HFFc6 (cell line): ENCODE results near the gene TSKS. TPM values are rescaled to one million over a fixed set of nuclear protein-coding genes. Genes with fewer than 3 reads are reported as not detected.

Experiments
- DNase-seq: peaks from one replicate; pipeline ENCODE4 v3.0.0-alpha.2; 2018
- H3K27ac Mint-ChIP-seq: 2 replicates; pipeline ENCODE4 v1.8.0; 2020; ENCODE audit warnings: mild to moderate bottlenecking, mixed read lengths
- H3K27me3 Mint-ChIP-seq: 2 replicates; pipeline ENCODE4 v1.8.0; 2021; ENCODE audit warnings: mild to moderate bottlenecking, moderate library complexity, mixed read lengths; ENCODE audit not compliant: insufficient read depth
- H3K36me3 Mint-ChIP-seq: 2 replicates; pipeline ENCODE4 v1.8.0; 2021; ENCODE audit warnings: low read depth, mixed read lengths
- H3K4me1 Mint-ChIP-seq: 2 replicates; pipeline ENCODE4 v1.8.0; 2020; ENCODE audit warnings: low read depth, mixed read lengths
- H3K4me3 Mint-ChIP-seq: 2 replicates; pipeline ENCODE4 v1.8.0; 2020; ENCODE audit warnings: mild to moderate bottlenecking, moderate library complexity, mixed read lengths
- H3K9me3 Mint-ChIP-seq: 2 replicates; pipeline ENCODE4 v1.8.0; 2020; ENCODE audit warnings: mild to moderate bottlenecking, mixed read lengths
- CTCF ChIP-seq: fragments of 200-600 bp; sonication (generic); IDR thresholded peaks from 2 replicates; pipeline ENCODE4 v1.5.0; 2021; ENCODE audit warnings: antibody characterized with exemption, mild to moderate bottlenecking
- total RNA-seq, 6 experiments: library from RNA; stranded (reverse); fragmentation: NEBNext Ultra II Directional; extraction: Animal tissue kit (Norgen Biotek cat#: 25700); gene quantifications; 2 replicates in 1 of 6; 3 replicates in 5 of 6; pipeline ENCODE4 v1.2.3, GENCODE V29; 2021

Gene TSKS
- total RNA-seq, 6 experiments from 2014 or later: not detected

- no peak for DNase-seq
- Mint-ChIP-seq H3K36me3 (peaks cover 32% of the 10 kb centered on the region), H3K27ac (no peak overlapping the region), H3K27me3 (peaks cover 6% of the 10 kb centered on the region), H3K4me1 (peaks cover 22% of the 10 kb centered on the region), H3K4me3 (no peak overlapping the region), H3K9me3 (no peaks in the 10 kb centered on the region)
- TF ChIP-seq CTCF: no peak
Observed at GRCh38 chr19:49713236-49713845, 49.8 kb downstream of the TSKS start.

DNA sequence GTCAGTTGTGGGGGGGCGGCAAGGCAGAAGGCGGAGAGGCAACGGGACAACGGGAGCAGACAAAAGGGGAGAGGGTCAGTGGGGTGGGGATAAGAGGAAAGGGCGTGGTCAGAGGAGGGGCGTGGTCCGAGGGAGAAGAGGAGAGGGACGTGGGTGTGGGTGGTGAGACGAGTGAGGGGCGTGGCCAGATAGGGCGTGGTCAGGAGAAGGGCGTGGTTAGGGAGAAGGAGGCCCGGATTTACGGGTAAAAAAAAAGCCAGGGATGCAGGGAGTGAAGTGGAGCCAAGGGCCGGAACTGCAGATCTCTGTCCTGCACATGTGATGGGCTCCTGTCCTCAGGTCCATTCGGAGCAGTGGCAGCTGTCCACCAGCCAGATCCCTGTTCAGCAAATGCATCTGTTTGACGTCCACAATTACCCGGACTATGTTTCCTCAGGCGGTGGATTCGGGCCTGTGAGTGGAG lies 50.7 kb downstream of the TSKS start:
- Mint-ChIP-seq H3K9me3 (no peaks in the 10 kb centered on the region), H3K4me1 (peaks cover 18% of the 10 kb centered on the region), H3K27ac (peak overlapping the region; percentile 18; the same call in 1 of the 2 replicates), H3K27me3 (peaks cover 6% of the 10 kb centered on the region), H3K36me3 (peaks cover 32% of the 10 kb centered on the region), H3K4me3 (peak overlapping the region; percentile 50; the same call in 1 of the 2 replicates)
- DNase-seq: peak; percentile 73
- TF ChIP-seq CTCF: no peak

DNA sequence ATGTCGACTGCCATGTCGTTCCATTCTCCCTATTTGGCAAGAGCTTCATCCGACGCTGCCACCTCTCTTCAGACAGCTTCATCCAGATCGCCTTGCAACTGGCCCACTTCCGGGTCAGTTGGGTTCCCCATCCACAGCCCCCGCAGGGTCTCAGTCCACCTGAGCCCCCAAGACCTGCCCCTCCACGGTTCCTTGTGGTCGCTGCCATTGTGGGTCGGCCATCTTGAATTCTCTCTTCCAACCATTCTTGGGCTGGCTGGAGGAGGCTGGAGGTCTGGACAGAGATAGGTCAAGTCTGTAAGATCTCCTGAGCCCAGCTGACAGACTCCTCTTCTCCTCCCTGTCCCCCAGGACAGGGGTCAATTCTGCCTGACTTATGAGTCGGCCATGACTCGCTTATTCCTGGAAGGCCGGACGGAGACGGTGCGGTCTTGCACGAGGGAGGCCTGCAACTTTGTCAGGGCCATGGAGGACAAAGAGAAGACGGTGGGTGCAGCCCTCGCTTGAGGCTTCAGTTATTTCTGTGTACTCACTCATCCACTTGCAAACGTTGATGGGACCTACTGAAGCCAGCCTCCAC lies 52.6 kb downstream of the TSKS start:
- peak overlapping the region; percentile 69 for H3K27ac Mint-ChIP-seq
- peak; percentile 53 for DNase-seq
- no peaks in the 10 kb centered on the region for H3K9me3 Mint-ChIP-seq
- peaks cover 8% of the 10 kb centered on the region for H3K27me3 Mint-ChIP-seq
- H3K36me3 Mint-ChIP-seq: peaks cover 32% of the 10 kb centered on the region
- no peak overlapping the region for H3K4me3 Mint-ChIP-seq
- TF ChIP-seq CTCF: no peak
- peaks cover 14% of the 10 kb centered on the region for H3K4me1 Mint-ChIP-seq

DNA sequence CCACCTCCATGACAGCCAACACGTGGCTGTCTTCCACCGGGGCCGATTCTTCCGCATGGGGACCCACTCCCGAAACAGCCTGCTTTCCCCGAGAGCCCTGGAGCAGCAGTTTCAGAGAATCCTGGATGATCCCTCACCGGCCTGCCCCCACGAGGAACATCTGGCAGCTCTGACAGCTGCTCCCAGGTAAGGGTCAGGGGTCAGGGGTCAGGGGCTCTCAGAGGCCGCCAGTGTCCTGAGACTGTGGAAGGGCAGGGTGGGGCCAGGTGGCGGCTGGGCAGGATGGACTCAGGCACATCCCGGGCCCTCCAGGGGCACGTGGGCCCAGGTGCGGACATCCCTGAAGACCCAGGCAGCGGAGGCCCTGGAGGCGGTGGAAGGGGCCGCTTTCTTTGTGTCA lies 57.2 kb downstream of the TSKS start:
- no peak for DNase-seq
- Mint-ChIP-seq H3K27ac (no peak overlapping the region), H3K9me3 (no peaks in the 10 kb centered on the region), H3K4me3 (no peak overlapping the region), H3K4me1 (peaks cover 8% of the 10 kb centered on the region), H3K36me3 (peaks cover 18% of the 10 kb centered on the region), H3K27me3 (peaks cover 5% of the 10 kb centered on the region)
- TF ChIP-seq CTCF: no peak

- no peaks in the 10 kb centered on the region for H3K9me3 Mint-ChIP-seq
- TF ChIP-seq CTCF: no peak
Observed at GRCh38 chr19:49704888-49705642, 58.0 kb downstream of the TSKS start.

More at GRCh38 chr19:49704888-49705642, 58.0 kb downstream of the TSKS start:
- Mint-ChIP-seq H3K36me3 (peaks cover 9% of the 10 kb centered on the region), H3K4me3 (no peak overlapping the region), H3K4me1 (no peaks in the 10 kb centered on the region), H3K27me3 (peaks cover 2% of the 10 kb centered on the region; the same call in 1 of the 2 replicates), H3K27ac (no peak overlapping the region)
- no peak for DNase-seq
